Measurements from ENCODE around the gene ARHGAP1.

- no peak for TF ChIP-seq FOXK2 (IDR thresholded peaks at IDR 0.05)
- no peak for TF ChIP-seq TARDBP (IDR thresholded peaks at IDR 0.05)
- no peak for TF ChIP-seq FOXM1 (IDR thresholded peaks at IDR 0.05; ENCODE audit: borderline replicate concordance)
- TF ChIP-seq BHLHE40 (IDR thresholded peaks at IDR 0.05; ENCODE audit: borderline replicate concordance) = no peak
Observed at GRCh38 chr11:46747150-46747549, 46.7 kb upstream of the ARHGAP1 start.
